G401.6 (cell line): ENCODE measurements around the gene ADGRV1.
"Not testable (repeated sequence)": the region's sequence is repeated elsewhere in the genome, so short reads cannot be mapped to it uniquely, and the experiment has no call there.

ENCODE experiments used
- FAIRE-seq: peaks from 2 replicates; lab custom pipeline; 2012; peaks lifted over from hg19 to GRCh38; lab: Jason Lieb, UNC

ADGRV1 gene

GRCh38 chr5:90949469-90950358, 391.1 kb downstream of the ADGRV1 start:
- FAIRE-seq, result no peak

GRCh38 chr5:90955001-90955635, 396.5 kb downstream of the ADGRV1 start:
- no peak for FAIRE-seq

- FAIRE-seq, result no peak
These were observed 398.0 kb downstream of the ADGRV1 start for GRCh38 chr5:90956511-90957097.

GRCh38 chr5:90957906-90958305, 399.3 kb downstream of the ADGRV1 start:
- no peak for FAIRE-seq

- no peak for FAIRE-seq
These were observed 400.7 kb downstream of the ADGRV1 start for GRCh38 chr5:90959262-90959661.

GRCh38 chr5:90962481-90962880, 403.9 kb downstream of the ADGRV1 start:
- no peak for FAIRE-seq

- FAIRE-seq, result no peak
These were observed 406.6 kb downstream of the ADGRV1 start for GRCh38 chr5:90965110-90965685.

- FAIRE-seq, result no peak
These were observed 408.8 kb downstream of the ADGRV1 start for GRCh38 chr5:90967443-90967842.

- FAIRE-seq, result no peak
These were observed 409.3 kb downstream of the ADGRV1 start for GRCh38 chr5:90967851-90968250.

- no peak for FAIRE-seq
These were observed 409.7 kb downstream of the ADGRV1 start for GRCh38 chr5:90968319-90968718.

- not testable (repeated sequence) for FAIRE-seq
These were observed 411.3 kb downstream of the ADGRV1 start for GRCh38 chr5:90969945-90970344.

- FAIRE-seq, result no peak
These were observed 422.6 kb downstream of the ADGRV1 start for GRCh38 chr5:90981177-90981576.

- no peak for FAIRE-seq
These were observed 423.2 kb downstream of the ADGRV1 start for GRCh38 chr5:90981821-90982220.

GRCh38 chr5:90982576-90982975, 424.0 kb downstream of the ADGRV1 start:
- FAIRE-seq, result no peak

- no peak for FAIRE-seq
These were observed 424.6 kb downstream of the ADGRV1 start for GRCh38 chr5:90983148-90983547.

- FAIRE-seq, result no peak
These were observed 425.1 kb downstream of the ADGRV1 start for GRCh38 chr5:90983711-90984124.

GRCh38 chr5:90985341-90985740, 426.7 kb downstream of the ADGRV1 start:
- no peak for FAIRE-seq

GRCh38 chr5:90987726-90988125, 429.1 kb downstream of the ADGRV1 start:
- no peak for FAIRE-seq

- no peak for FAIRE-seq
These were observed 432.6 kb downstream of the ADGRV1 start for GRCh38 chr5:90991201-90991600.

GRCh38 chr5:90994796-90995195, 436.2 kb downstream of the ADGRV1 start:
- FAIRE-seq, result no peak

- FAIRE-seq, result no peak
These were observed 437.5 kb downstream of the ADGRV1 start for GRCh38 chr5:90996089-90996488.

GRCh38 chr5:90997082-90997481, 438.5 kb downstream of the ADGRV1 start:
- FAIRE-seq, result no peak

- no peak for FAIRE-seq
These were observed 442.1 kb downstream of the ADGRV1 start for GRCh38 chr5:91000743-91001142.
